Measurements from ENCODE around the gene PINK1.

- TF ChIP-seq CTCF (IDR thresholded peaks at IDR 0.05; ENCODE audit: low read depth, low read length, poor library complexity, severe bottlenecking) (no peak), EZH2phosphoT487 (IDR thresholded peaks at IDR 0.05; ENCODE audit: borderline replicate concordance, low read length) (no peak)
These were observed 30.9 kb downstream of the PINK1 start for GRCh38 chr1:20663969-20664715.

Measured in DOHH2 (cell line).